ENCODE data around the gene LCTL.
A peak's percentile ranks its signal among the peaks of the same experiment; 100 is the strongest.
"Not testable (repeated sequence)": the region's sequence is repeated elsewhere in the genome, so short reads cannot be mapped to it uniquely, and the experiment has no call there.

Gene LCTL

DNA sequence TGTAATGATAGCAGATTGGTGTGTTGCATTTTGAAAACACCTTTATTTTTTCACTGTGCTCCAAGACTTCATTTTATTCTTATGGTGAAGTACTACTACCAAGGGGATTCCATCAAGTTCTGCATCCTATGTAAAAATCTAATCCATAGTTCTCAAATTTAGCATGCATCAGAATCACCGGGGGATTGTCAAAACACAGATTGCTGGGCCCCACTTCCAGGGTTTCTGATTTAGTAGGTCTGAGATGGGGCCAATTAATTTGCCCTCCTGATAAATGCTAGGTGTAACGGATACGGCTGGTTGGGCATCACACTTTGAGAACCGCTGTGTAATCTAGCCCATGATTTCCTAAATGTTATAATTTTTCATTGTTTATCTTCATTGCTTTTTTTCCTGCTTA, 60.0 kb downstream of the LCTL start:
- H3K4me3 ChIP-seq (ENCODE audit: low read depth, low read length) = peak overlapping the region; percentile 97
- DNase-seq (ENCODE audit: low read depth) = no peak

- DNase-seq (ENCODE audit: low read depth) = peak; percentile 24
- peak overlapping the region; percentile 97 for H3K4me3 ChIP-seq (ENCODE audit: low read depth, low read length)
Observed at GRCh38 chr15:66505430-66505811, 60.4 kb downstream of the LCTL start.

DNA sequence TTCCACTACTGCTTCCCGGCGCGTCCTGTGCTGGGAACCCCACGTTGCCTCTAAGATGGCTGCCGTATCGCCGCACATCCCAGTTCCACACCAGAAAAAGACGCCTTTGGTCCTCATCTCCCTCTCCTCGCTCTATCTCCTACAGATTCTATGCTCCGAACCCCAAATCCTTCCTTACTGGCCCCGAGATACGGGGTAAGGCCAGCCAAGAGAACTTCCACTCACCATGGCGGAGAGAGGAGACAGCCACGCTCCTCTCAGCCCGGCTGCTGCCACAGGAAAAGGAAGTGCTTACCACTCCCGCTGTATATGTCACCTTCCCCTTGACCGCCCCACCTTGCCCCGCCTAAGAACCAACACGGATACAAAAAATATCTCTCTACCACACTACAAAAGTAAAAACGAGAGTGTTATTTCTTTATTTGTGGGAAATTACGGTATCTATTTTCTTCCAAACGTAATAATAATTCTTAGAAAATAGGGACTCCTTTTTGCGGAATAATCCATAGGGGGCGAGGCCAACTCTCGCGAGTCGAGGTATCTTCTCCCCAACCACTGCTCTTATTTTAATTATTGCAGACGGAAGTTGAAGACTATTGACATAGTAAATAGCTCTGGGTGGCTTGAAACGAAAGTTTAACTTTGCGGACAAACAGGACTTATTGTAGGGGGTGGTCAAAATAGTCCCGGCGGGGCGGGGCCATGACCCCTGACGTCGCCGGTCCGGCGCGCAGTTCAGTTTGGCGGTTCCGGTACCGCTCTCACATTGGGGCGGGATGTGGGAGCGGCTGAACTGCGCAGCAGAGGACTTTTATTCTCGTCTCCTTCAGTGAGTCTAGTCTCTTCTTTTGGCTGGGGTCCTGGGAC, 61.0 kb downstream of the LCTL start, which contains the start of the genes RPL4 and ZWILCH:
RPL4 (minus strand) TSS at position 293 of the 867 bp plus-strand sequence; CDS start at position 228, 65 bp downstream.
ZWILCH (plus strand) TSS at position 764 of the 867 bp plus-strand sequence; CDS start at position 777, 13 bp downstream.
- peak within 1 kb of the TSS; percentile 97 for H3K4me3 ChIP-seq (ENCODE audit: low read depth, low read length)
- DNase-seq (ENCODE audit: low read depth) = peak; percentile 50

DNA sequence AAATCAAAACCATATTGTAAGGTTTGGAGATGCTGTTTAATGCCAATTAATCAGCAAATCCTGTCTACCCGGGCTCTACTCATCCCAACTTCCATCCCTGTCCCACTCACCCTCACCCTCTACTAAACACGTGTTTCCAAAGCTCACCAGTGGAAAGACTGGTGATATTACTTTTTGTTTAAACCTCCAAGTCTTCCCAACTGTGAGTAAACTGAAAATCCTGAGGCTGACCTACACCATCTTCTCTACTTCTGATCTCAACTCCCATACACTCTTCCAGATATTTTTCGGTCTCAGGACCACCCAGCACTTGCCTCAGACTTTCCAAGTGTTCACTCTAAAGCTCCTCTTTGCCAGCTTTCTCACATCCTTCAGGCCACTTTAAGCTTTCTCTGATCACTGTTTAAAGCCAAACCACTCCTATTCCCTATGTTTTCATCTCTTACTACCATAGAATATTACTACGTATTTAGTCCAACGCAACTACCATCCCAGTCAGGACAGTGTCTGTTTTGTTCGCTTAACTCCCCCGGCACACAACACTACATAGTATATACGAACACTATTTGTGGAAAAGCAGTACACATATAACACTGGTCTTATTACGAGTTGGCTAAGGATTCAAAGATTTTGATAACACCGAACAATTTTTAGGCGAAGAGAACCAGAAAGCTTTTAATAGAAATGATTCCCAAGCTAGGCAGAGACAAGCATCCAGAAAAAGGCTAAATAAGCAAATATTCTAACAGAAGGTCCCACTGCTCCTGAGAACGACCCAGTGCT, 61.8 kb downstream of the LCTL start:
- H3K4me3 ChIP-seq (ENCODE audit: low read depth, low read length) = peak overlapping the region; percentile 97
- DNase-seq (ENCODE audit: low read depth) = no peak

GRCh38 chr15:66503041-66503648, 62.7 kb downstream of the LCTL start:
- DNase-seq (ENCODE audit: low read depth) = not testable (repeated sequence)
- H3K4me3 ChIP-seq (ENCODE audit: low read depth, low read length) = peak overlapping the region; percentile 97

- H3K4me3 ChIP-seq (ENCODE audit: low read depth, low read length) = peak overlapping the region; percentile 97
- no peak for DNase-seq (ENCODE audit: low read depth)
Observed at GRCh38 chr15:66502491-66502890, 63.3 kb downstream of the LCTL start.

- H3K4me3 ChIP-seq (ENCODE audit: low read depth, low read length); DNase-seq (ENCODE audit: low read depth): not testable (repeated sequence)
Observed at GRCh38 chr15:66500346-66500745, 65.5 kb downstream of the LCTL start.

DNA sequence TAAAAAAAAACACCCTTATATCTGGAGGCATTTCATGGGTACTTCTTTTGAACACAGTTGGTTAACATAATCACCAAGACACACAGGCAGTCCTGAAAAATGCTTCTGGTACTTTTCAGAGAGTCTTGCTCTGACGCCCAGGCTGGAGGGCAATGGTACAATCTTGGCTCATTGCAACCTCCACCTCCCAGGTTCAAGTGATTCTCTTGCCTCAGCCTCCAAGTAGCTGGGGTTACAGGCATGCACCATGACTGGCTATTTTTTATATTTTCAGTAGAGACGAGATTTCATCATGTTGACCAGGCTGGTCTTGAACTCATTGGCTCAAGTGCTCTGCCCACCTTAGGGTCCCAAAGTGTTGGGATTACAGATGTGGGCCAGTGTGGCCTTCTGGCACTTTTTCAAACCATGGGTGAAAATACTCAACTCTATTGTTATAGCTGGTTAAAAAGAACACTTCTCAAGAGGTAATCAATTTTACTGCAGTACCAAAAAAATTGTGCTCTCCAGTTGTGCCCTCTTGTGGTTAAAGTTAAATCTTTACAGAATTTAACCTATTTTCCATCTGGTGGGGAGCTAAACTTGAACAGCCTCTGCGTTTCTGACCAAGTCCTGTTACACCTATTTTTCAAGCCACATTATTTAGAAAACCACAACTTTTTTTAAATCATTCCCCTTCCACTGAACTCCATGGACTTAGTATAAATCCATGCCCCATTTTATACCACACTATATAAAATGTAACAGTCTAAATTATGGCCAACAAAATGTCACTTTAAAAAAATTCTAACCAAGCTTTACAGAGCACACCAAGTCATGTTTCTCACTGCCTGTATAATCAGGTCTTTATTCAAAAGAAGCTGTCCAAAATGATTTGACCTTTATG, 67.1 kb downstream of the LCTL start:
- H3K4me3 ChIP-seq (ENCODE audit: low read depth, low read length) = no peak overlapping the region
- no peak for DNase-seq (ENCODE audit: low read depth)
